ENCODE data around the gene ZNF398.

The ZNF398 gene

GRCh38 chr7:149125189-149125862, 21.9 kb upstream of the ZNF398 start:
- H4K20me1 ChIP-seq (ENCODE audit: insufficient read depth, low read length) = 0 out of 2 replicates have a peak, but pooled peaks cover 2% of the 10 kb centered on the region
- peak overlapping the region; percentile 88 for H3K4me3 ChIP-seq (ENCODE audit: low read length)
- H3K4me2 ChIP-seq (ENCODE audit: low read length) = peak overlapping the region; percentile 67
- H2AFZ ChIP-seq (ENCODE audit: low read depth, low read length) = no peak overlapping the region
- peaks cover 39% of the 10 kb centered on the region for H3K79me2 ChIP-seq (ENCODE audit: low read length)
- peaks cover 2% of the 10 kb centered on the region; the same call in 1 of the 2 replicates for H3K9me3 ChIP-seq (ENCODE audit: insufficient read depth, low read length)
- H3K4me1 ChIP-seq (ENCODE audit: low read length) = peaks cover 11% of the 10 kb centered on the region
- H3K27ac ChIP-seq (ENCODE audit: low read length) = peak overlapping the region; percentile 71
- no peaks in the 10 kb centered on the region for H3K27me3 ChIP-seq (ENCODE audit: low read depth, low read length)
- peaks cover 10% of the 10 kb centered on the region for H3K36me3 ChIP-seq (replicated peaks; ENCODE audit: low read depth, low read length)
- no peak for TF ChIP-seq EZH2phosphoT487 (IDR thresholded peaks at IDR 0.05; ENCODE audit: low read depth)
- TF ChIP-seq, protein P1, sequence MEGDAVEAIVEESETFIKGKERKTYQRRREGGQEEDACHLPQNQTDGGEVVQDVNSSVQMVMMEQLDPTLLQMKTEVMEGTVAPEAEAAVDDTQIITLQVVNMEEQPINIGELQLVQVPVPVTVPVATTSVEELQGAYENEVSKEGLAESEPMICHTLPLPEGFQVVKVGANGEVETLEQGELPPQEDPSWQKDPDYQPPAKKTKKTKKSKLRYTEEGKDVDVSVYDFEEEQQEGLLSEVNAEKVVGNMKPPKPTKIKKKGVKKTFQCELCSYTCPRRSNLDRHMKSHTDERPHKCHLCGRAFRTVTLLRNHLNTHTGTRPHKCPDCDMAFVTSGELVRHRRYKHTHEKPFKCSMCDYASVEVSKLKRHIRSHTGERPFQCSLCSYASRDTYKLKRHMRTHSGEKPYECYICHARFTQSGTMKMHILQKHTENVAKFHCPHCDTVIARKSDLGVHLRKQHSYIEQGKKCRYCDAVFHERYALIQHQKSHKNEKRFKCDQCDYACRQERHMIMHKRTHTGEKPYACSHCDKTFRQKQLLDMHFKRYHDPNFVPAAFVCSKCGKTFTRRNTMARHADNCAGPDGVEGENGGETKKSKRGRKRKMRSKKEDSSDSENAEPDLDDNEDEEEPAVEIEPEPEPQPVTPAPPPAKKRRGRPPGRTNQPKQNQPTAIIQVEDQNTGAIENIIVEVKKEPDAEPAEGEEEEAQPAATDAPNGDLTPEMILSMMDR (IDR thresholded peaks at IDR 0.05; ENCODE audit: low read depth, low read length) = no peak
- peak overlapping the region; percentile 95 for H3K9ac ChIP-seq (ENCODE audit: low read length)

GRCh38 chr7:149125863-149126661, 21.2 kb upstream of the ZNF398 start, which contains the start of gene ZNF425:
Gene ZNF425, minus strand, starts transcription at chr7:149126324. Its CDS starts 111 bp downstream, at chr7:149126213.
- Histone ChIP-seq H3K4me2 (ENCODE audit: low read length) (peak within 1 kb of the TSS; percentile 99), H3K27me3 (ENCODE audit: low read depth, low read length) (no peaks in the 10 kb centered on the region), H3K27ac (ENCODE audit: low read length) (peak within 1 kb of the TSS; percentile 77), H3K4me3 (ENCODE audit: low read length) (peak within 1 kb of the TSS; percentile 88), H2AFZ (ENCODE audit: low read depth, low read length) (peak within 1 kb of the TSS; percentile 43; the same call in 1 of the 2 replicates), H4K20me1 (ENCODE audit: insufficient read depth, low read length) (0 out of 2 replicates have a peak, but pooled peaks cover 2% of the 10 kb centered on the region), H3K9me3 (ENCODE audit: insufficient read depth, low read length) (peaks cover 10% of the 10 kb centered on the region), H3K79me2 (ENCODE audit: low read length) (peaks cover 39% of the 10 kb centered on the region), H3K4me1 (ENCODE audit: low read length) (peaks cover 11% of the 10 kb centered on the region), H3K9ac (ENCODE audit: low read length) (peak within 1 kb of the TSS; percentile 95), H3K36me3 (replicated peaks; ENCODE audit: low read depth, low read length) (peaks cover 18% of the 10 kb centered on the region)
- TF ChIP-seq, protein P1 (IDR thresholded peaks at IDR 0.05; ENCODE audit: low read depth, low read length) = peak; percentile 81
- TF ChIP-seq EZH2phosphoT487 (IDR thresholded peaks at IDR 0.05; ENCODE audit: low read depth) = no peak

DNA sequence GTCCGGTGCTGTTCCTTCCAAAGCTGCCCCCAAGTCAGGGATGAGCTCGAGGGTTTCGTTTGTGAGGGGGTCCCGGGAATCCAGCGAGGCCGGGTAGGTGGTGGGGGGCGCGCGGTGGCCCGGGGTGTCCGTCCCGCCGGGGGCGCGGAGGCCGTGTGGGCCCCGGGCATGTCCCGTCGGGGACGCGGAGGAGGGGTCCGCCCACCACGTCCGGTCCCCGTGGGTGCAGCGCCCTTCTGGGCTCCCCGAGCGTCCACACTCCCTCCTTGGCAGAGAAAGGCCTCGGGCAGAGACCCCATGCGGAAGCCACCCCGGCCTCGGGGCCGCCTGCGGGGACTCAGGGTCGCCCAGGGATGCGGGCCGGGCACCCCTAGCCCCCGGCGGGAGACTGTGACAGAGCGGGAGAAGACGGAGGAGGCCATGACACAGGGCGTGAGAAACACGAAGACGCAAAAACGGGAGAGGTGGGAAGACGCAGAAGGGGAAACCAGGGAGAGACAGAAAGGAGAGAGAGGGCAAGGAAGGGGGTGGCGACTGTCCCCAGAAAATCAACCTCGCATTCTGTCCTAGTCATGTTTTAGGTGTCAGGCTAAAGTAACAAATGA, 20.5 kb upstream of the ZNF398 start:
- H3K27me3 ChIP-seq (ENCODE audit: low read depth, low read length) = no peaks in the 10 kb centered on the region
- peaks cover 25% of the 10 kb centered on the region for H3K36me3 ChIP-seq (replicated peaks; ENCODE audit: low read depth, low read length)
- TF ChIP-seq, protein P1 (IDR thresholded peaks at IDR 0.05; ENCODE audit: low read depth, low read length) = no peak
- TF ChIP-seq EZH2phosphoT487 (IDR thresholded peaks at IDR 0.05; ENCODE audit: low read depth) = no peak
- 0 out of 2 replicates have a peak, but pooled peaks cover 2% of the 10 kb centered on the region for H4K20me1 ChIP-seq (ENCODE audit: insufficient read depth, low read length)
- peaks cover 12% of the 10 kb centered on the region for H3K9me3 ChIP-seq (ENCODE audit: insufficient read depth, low read length)
- peak overlapping the region; percentile 95 for H3K9ac ChIP-seq (ENCODE audit: low read length)
- peak overlapping the region; percentile 88 for H3K4me3 ChIP-seq (ENCODE audit: low read length)
- peak overlapping the region; percentile 77 for H3K27ac ChIP-seq (ENCODE audit: low read length)
- peak overlapping the region; percentile 43; the same call in 1 of the 2 replicates for H2AFZ ChIP-seq (ENCODE audit: low read depth, low read length)
- H3K4me1 ChIP-seq (ENCODE audit: low read length) = peaks cover 11% of the 10 kb centered on the region
- peak overlapping the region; percentile 99 for H3K4me2 ChIP-seq (ENCODE audit: low read length)
- peaks cover 39% of the 10 kb centered on the region for H3K79me2 ChIP-seq (ENCODE audit: low read length)

Measured in OCI-LY3 (cell line).